NCI-H2107 (cell line): ENCODE data around the gene CHCHD6.

ENCODE experiments used
- DNase-seq: peaks from one replicate; lab custom pipeline; 2025; lab: John Stamatoyannopoulos, UW

Gene CHCHD6

GRCh38 chr3:126827121-126827520 lies 123.1 kb downstream of the CHCHD6 start:
- DNase-seq = no peak

- no peak for DNase-seq
Observed at GRCh38 chr3:126828306-126828705, 124.3 kb downstream of the CHCHD6 start.

GRCh38 chr3:126832933-126833332 lies 128.9 kb downstream of the CHCHD6 start:
- DNase-seq = no peak

- no peak for DNase-seq
Observed at GRCh38 chr3:126834596-126835471, 130.8 kb downstream of the CHCHD6 start.

GRCh38 chr3:126835472-126836219 lies 131.6 kb downstream of the CHCHD6 start:
- DNase-seq = no peak

GRCh38 chr3:126836220-126836860 lies 132.3 kb downstream of the CHCHD6 start:
- no peak for DNase-seq

- no peak for DNase-seq
Observed at GRCh38 chr3:126837773-126838172, 133.7 kb downstream of the CHCHD6 start.

GRCh38 chr3:126845920-126846715 lies 142.1 kb downstream of the CHCHD6 start:
- DNase-seq = no peak

- no peak for DNase-seq
Observed at GRCh38 chr3:126847061-126847460, 143.0 kb downstream of the CHCHD6 start.

- DNase-seq = no peak
Observed at GRCh38 chr3:126848991-126849390, 145.0 kb downstream of the CHCHD6 start.

- no peak for DNase-seq
Observed at GRCh38 chr3:126849768-126850167, 145.7 kb downstream of the CHCHD6 start.

- no peak for DNase-seq
Observed at GRCh38 chr3:126850370-126851085, 146.5 kb downstream of the CHCHD6 start.

- DNase-seq = no peak
Observed at GRCh38 chr3:126851382-126851781, 147.3 kb downstream of the CHCHD6 start.

- no peak for DNase-seq
Observed at GRCh38 chr3:126851934-126852333, 147.9 kb downstream of the CHCHD6 start.

GRCh38 chr3:126852511-126852910 lies 148.5 kb downstream of the CHCHD6 start:
- DNase-seq = no peak

- no peak for DNase-seq
Observed at GRCh38 chr3:126854666-126855065, 150.6 kb downstream of the CHCHD6 start.

- no peak for DNase-seq
Observed at GRCh38 chr3:126855374-126855773, 151.3 kb downstream of the CHCHD6 start.

GRCh38 chr3:126857928-126858327 lies 153.9 kb downstream of the CHCHD6 start:
- DNase-seq = no peak

- DNase-seq = no peak
Observed at GRCh38 chr3:126858401-126858800, 154.4 kb downstream of the CHCHD6 start.

- DNase-seq = no peak
Observed at GRCh38 chr3:126858887-126859286, 154.8 kb downstream of the CHCHD6 start.
